A673 (cell line): Measurements from ENCODE around the gene CTU2.

Source experiments
- EZH2 ChIP-seq: fragments of 200-600 bp; sonication (generic); IDR thresholded peaks from 2 replicates; pipeline ENCODE4 v1.6.1; 2017; ENCODE audit warnings: borderline replicate concordance, low read depth, mild to moderate bottlenecking, mixed read lengths, antibody characterized with exemption, low read length; ENCODE audit not compliant: poor library complexity, severe bottlenecking
- TF ChIP-seq, protein P1 (sequence below): fragments of 300-800, 200-600 bp; sonication (generic); conservative IDR thresholded peaks from 2 replicates; pipeline ENCODE4 v1.5.1; 2017; ENCODE audit warnings: low read depth, mild to moderate bottlenecking, antibody characterized with exemption, low read length, moderate library complexity, mixed read lengths

- TF ChIP-seq, protein P1, sequence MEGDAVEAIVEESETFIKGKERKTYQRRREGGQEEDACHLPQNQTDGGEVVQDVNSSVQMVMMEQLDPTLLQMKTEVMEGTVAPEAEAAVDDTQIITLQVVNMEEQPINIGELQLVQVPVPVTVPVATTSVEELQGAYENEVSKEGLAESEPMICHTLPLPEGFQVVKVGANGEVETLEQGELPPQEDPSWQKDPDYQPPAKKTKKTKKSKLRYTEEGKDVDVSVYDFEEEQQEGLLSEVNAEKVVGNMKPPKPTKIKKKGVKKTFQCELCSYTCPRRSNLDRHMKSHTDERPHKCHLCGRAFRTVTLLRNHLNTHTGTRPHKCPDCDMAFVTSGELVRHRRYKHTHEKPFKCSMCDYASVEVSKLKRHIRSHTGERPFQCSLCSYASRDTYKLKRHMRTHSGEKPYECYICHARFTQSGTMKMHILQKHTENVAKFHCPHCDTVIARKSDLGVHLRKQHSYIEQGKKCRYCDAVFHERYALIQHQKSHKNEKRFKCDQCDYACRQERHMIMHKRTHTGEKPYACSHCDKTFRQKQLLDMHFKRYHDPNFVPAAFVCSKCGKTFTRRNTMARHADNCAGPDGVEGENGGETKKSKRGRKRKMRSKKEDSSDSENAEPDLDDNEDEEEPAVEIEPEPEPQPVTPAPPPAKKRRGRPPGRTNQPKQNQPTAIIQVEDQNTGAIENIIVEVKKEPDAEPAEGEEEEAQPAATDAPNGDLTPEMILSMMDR = no peak
- no peak for TF ChIP-seq EZH2
These were observed 14.3 kb upstream of the CTU2 start for GRCh38 chr16:88691924-88692560.
